HEK293T (cell line): Measurements from ENCODE around the gene LAMA3.

Source experiments
- ARNT ChIP-seq: fragments of 450-650 bp; IDR thresholded peaks from 2 replicates; pipeline ENCODE4 v1.6.1; 2017; ENCODE audit warnings: mild to moderate bottlenecking
- BHLHE40 ChIP-seq: fragments of 450-650 bp; IDR thresholded peaks from 2 replicates; pipeline ENCODE4 v1.6.1; 2016; ENCODE audit warnings: mild to moderate bottlenecking, moderate library complexity, borderline replicate concordance
- FOXA1 ChIP-seq: fragments of 450-650 bp; IDR thresholded peaks from 2 replicates; pipeline ENCODE4 v1.6.1; 2016; ENCODE audit warnings: mild to moderate bottlenecking
- FOXK2 ChIP-seq: fragments of 450-650 bp; IDR thresholded peaks from 2 replicates; pipeline ENCODE4 v1.6.1; 2016; ENCODE audit warnings: mild to moderate bottlenecking
- FOXM1 ChIP-seq: fragments of 450-650 bp; IDR thresholded peaks from 2 replicates; pipeline ENCODE4 v1.6.1; 2017; ENCODE audit warnings: mild to moderate bottlenecking, borderline replicate concordance
- NFRKB ChIP-seq: fragments of 450-650 bp; IDR thresholded peaks from 2 replicates; pipeline ENCODE4 v1.6.1; 2016; ENCODE audit warnings: mild to moderate bottlenecking, moderate library complexity
- PKNOX1 ChIP-seq: fragments of 450-650 bp; IDR thresholded peaks from 2 replicates; pipeline ENCODE4 v1.6.1; 2016
- SP1 ChIP-seq: fragments of 450-650 bp; IDR thresholded peaks from 2 replicates; pipeline ENCODE4 v1.6.1; 2017
- SUZ12 ChIP-seq: fragments of 450-650 bp; IDR thresholded peaks from 2 replicates; pipeline ENCODE4 v1.6.1; 2016; ENCODE audit warnings: mild to moderate bottlenecking

DNA sequence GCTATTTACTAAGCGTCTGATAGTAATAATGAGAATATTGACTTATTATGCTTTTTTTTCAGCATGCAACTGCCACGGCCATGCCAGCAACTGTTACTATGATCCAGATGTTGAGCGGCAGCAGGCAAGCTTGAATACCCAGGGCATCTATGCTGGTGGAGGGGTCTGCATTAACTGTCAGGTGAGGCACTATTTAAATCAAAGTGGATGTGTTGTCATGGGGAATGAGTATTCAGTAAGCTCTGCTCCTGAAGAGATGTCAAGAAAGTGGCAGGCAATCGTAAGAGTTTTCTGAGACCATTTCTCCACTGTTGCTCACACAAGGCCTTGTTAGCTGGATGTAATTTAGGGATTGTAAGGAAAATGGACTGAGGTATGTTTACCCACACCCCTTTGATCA lies 74.1 kb downstream of the LAMA3 start:
- TF ChIP-seq NFRKB, result no peak
- TF ChIP-seq BHLHE40, result no peak
- no peak for TF ChIP-seq SUZ12
- TF ChIP-seq ARNT, result no peak
- no peak for TF ChIP-seq FOXK2
- TF ChIP-seq SP1, result no peak
- TF ChIP-seq FOXA1, result no peak
- TF ChIP-seq PKNOX1, result no peak
- TF ChIP-seq FOXM1, result no peak
